HG02938 (cell line): ENCODE measurements around the gene PROB1.

Experiments used
- ATAC-seq: cut with Tn5 transposase; IDR thresholded peaks from one replicate; pipeline ENCODE4 v1.9.1; 2021; ENCODE audit warnings: mild to moderate bottlenecking, moderate library complexity; ENCODE audit not compliant: unreplicated experiment

Gene PROB1

DNA sequence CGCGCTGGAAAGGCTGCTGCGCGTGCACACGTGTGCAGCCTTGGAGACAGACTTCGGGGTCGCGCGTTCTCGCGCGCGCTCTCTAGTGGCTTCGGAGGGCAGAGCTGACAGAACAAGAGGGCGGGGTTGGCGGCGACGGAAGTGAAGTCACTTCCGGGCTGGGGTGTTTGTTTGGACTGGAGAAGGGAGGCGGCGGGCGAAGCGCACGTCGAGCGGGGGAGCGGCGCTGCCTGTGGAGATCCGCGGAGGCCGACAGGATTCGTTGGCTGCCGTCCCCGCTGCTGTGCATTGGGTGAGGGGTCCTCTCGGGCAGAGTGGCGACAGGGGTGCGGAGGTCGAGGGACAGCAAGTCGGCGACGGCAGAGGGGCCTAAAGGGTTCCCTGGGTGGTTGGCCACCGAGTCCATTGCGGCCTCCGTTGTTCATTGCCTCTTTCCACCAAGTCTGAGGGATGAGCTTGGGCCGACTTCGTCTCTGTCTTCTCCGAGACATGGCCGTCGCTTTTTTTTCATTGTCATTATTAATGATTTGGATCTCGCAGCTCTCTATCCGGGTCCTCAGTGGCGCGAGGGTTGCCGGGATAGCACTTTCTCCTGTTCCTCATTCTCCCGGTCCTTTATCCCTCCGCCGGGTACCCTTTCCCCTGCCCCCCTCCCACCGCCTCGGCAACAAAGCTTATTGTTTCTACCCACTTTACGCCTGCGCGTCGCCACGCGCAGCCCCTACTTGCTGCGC is 53.0 kb downstream of the PROB1 start, which contains the start of gene PAIP2:
TSS of gene PAIP2 (plus strand) at position 166 of the 734 bp plus-strand sequence. CDS start 21,931 bp downstream, outside the sequence.
- ATAC-seq, result peak; percentile 89

DNA sequence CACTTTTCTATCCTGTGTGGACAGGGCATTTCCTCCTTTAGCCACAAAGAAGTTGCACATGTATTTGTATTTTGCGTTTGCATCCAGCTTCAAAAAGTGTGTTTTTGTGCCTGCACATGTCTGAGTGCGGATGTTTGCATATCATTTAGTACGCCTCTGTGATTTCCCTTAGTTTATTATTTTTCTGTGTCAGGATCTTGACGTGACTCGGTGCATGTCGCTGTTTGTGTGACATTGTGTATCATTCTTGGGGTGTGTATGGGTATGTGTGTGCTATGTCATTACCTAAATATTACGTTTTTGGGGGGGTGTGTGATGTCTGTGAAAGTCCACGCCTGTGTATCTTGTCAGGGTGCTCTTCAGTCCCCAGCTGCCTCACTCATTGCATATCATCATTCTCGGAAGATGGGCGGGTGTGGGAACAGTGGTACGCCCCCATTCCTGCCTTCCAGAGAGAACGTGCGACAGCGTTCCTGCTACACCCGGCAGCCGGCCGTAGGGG is 53.7 kb downstream of the PROB1 start:
- ATAC-seq, result peak; percentile 25
